B cell (primary cell): ENCODE data around the gene CHRM1.

Source experiments
- CTCF ChIP-seq: fragments of 200-600 bp; IDR thresholded peaks from one replicate; pipeline ENCODE4 v1.8.0; 2022; ENCODE audit warnings: antibody characterized with exemption, mild to moderate bottlenecking
- EZH2 ChIP-seq: IDR thresholded peaks from 2 replicates; pipeline ENCODE4 v1.6.1; 2012; ENCODE audit warnings: borderline replicate concordance, low read depth, mild to moderate bottlenecking, moderate library complexity, low read length; ENCODE audit not compliant: insufficient read depth, poor library complexity, severe bottlenecking

GRCh38 chr11:62925308-62925707 lies 4.1 kb upstream of the CHRM1 start:
- TF ChIP-seq EZH2 = no peak
- TF ChIP-seq CTCF = no peak
